ENCODE data around the gene SPATA20. TPM values are rescaled to one million over a fixed set of nuclear protein-coding genes. Genes with fewer than 3 reads are reported as not detected.

SPATA20 gene
- total and polyA plus RNA-seq, 4 donors: 15.6 to 42.4 (median 19.6) TPM

GRCh38 chr17:50603340-50603739 lies 56.4 kb downstream of the SPATA20 start:
- no peaks in the 10 kb centered on the region for H3K27me3 ChIP-seq (ENCODE audit: control insufficient read depth in 4 of 4, insufficient read depth in 4 of 4, low read length in 3 of 4)
- peaks cover 0 to 3% (median 0%) of the 10 kb centered on the region in 4 donors for H3K4me1 ChIP-seq (ENCODE audit: control insufficient read depth in 4 of 4, insufficient read depth in 4 of 4, low read length in 3 of 4)
- H3K27ac ChIP-seq (ENCODE audit: low read depth in 1 of 2, low read length in 2 of 2): no peak overlapping the region
- no peak for TF ChIP-seq RXRA (IDR thresholded peaks at IDR 0.05)
- no peak for TF ChIP-seq HNF4G (IDR thresholded peaks at IDR 0.05)
- no peak for TF ChIP-seq HNF4A (conservative IDR thresholded peaks at IDR 0.05)
- TF ChIP-seq EGR1 (IDR thresholded peaks at IDR 0.05; ENCODE audit: low read depth in 2 of 2): no peak
- no peak for TF ChIP-seq REST (IDR thresholded peaks at IDR 0.05)
- no peak for TF ChIP-seq YY1 (IDR thresholded peaks at IDR 0.05)
- TF ChIP-seq ZBTB33 (IDR thresholded peaks at IDR 0.05): no peak
- no peak for TF ChIP-seq MAX (IDR thresholded peaks at IDR 0.05)
- no peak for TF ChIP-seq ATF3 (IDR thresholded peaks at IDR 0.05)
- no peak for TF ChIP-seq NR2F2 (IDR thresholded peaks at IDR 0.05)
- TF ChIP-seq RAD21 (IDR thresholded peaks at IDR 0.05): no peak
- no peak for TF ChIP-seq FOXA1 (IDR thresholded peaks at IDR 0.05)
- TF ChIP-seq FOXA2 (IDR thresholded peaks at IDR 0.05): no peak
- no peak for TF ChIP-seq CTCF (IDR thresholded peaks at IDR 0.05; ENCODE audit: low read depth, low read length, missing input control)
- no peak for TF ChIP-seq SP1 (IDR thresholded peaks at IDR 0.05)
- TF ChIP-seq TAF1 (conservative IDR thresholded peaks at IDR 0.05): no peak
- no peak for TF ChIP-seq JUND (IDR thresholded peaks at IDR 0.05)
- no peak for TF ChIP-seq GABPA (IDR thresholded peaks at IDR 0.05 in 1 of 2, conservative IDR thresholded peaks at IDR 0.05 in 1 of 2)
- H3K36me3 ChIP-seq (ENCODE audit: control insufficient read depth in 4 of 4, insufficient read depth in 3 of 4, low read depth in 1 of 4, low read length in 3 of 4): no peaks in the 10 kb centered on the region
- H3K4me3 ChIP-seq (ENCODE audit: low read depth in 1 of 3, low read length in 3 of 3): no peak overlapping the region
- no peak overlapping the region for H3K9ac ChIP-seq (ENCODE audit: low read depth in 1 of 2, low read length in 2 of 2)
- no peaks in the 10 kb centered on the region for H3K9me3 ChIP-seq (ENCODE audit: control insufficient read depth in 4 of 4, low read length in 3 of 4)
- 55% methylated on average over 9 of the region's 9 CpGs for WGBS
- no peak for DNase-seq (ENCODE audit: low spot score)
